Pancreas (tissue), 10 donors: ENCODE data around the gene ANKRD33B. TPM values are rescaled to one million over a fixed set of nuclear protein-coding genes. Genes with fewer than 3 reads are reported as not detected.

Source experiments
- ATAC-seq, 4 donors: fragments of 200-7000 bp; cut with Tn5 transposase; one replicate each; pipeline versions ENCODE4 v1.8.0 to v1.9.1; 2020; ENCODE audit warnings: mild to moderate bottlenecking in 4 of 4, moderate library complexity in 4 of 4
- DNase-seq, 6 donors: peaks; one replicate each; pipeline ENCODE4 v3.0.0-alpha.2; 2020
- FAIRE-seq: peaks from 2 replicates; lab custom pipeline; 2012; peaks lifted over from hg19 to GRCh38; lab: Jason Lieb, UNC
- H3K27ac ChIP-seq, 4 donors: fragments of 200-600 bp; sonication (generic); 1 replicate in 3 of 4; 2 replicates in 1 of 4; pipeline versions ENCODE4 v1.5.0 to v1.8.0; 2020
- H3K27me3 ChIP-seq, 4 donors: fragments of 200-600 bp; one replicate each; pipeline ENCODE4 v1.8.0; 2021
- H3K36me3 ChIP-seq, 3 donors: fragments of 200-600 bp; sonication (generic) in 1 of 3; one replicate each; pipeline versions ENCODE4 v1.5.0 to v1.8.0; 2020 to 2021
- H3K4me1 ChIP-seq, 3 donors: fragments of 200-600 bp; one replicate each; pipeline ENCODE4 v1.8.0; 2021
- H3K4me3 ChIP-seq, 4 donors: fragments of 200-600 bp; sonication (generic) in 2 of 4; one replicate each; pipeline versions ENCODE4 v1.5.0 to v1.8.0; 2020 to 2021
- H3K9me3 ChIP-seq, 4 donors: fragments of 200-600 bp; one replicate each; pipeline ENCODE4 v1.8.0; 2021
- WGBS, 2 donors: extraction: QIAGEN DNeasy Blood & Tissue Kit; methylation state at CpG; one replicate each; pipeline ENCODE4 v1.1.7; 2013; 5-methylcytosine and 5-hydroxymethylcytosine counted together
- intact Hi-C, 3 donors: fragments of 100-400 bp; cut with DNase I; formaldehyde crosslinking; loops; one replicate each; pipeline versions ENCODE4 v1.11.1 to v1.14.2; 2022
- polyA plus RNA-seq, 2 donors: library from polyadenylated mRNA; stranded (reverse); fragments of 200-250 nt; gene quantifications; one replicate each; pipeline ENCODE4 v1.2.3, GENCODE V29; 2013
- total RNA-seq, 6 donors: library from RNA; stranded (reverse); fragmentation: NEBNext Ultra II Directional in 4 of 6; extraction: Animal tissue kit (Norgen Biotek cat#: 25700) in 4 of 6; gene quantifications; one replicate each; pipeline versions ENCODE4 v1.2.1 to v1.2.4, GENCODE V29; 2021 to 2023
- TF ChIP-seq, protein P1 (sequence below), 4 donors: fragments of 200-600 bp; sonication (generic) in 3 of 4; IDR thresholded peaks; one replicate each; pipeline versions ENCODE4 v1.5.0 to v1.8.0; 2021; ENCODE audit warnings: antibody characterized with exemption in 4 of 4
- donor health status: healthy with polysubstance abuse.
- donor health status: DM: no; HTN: no; CAD: no; lungs with moderate emphysema.
- donor health status: DM: no; HTN: no; CAD: no.
- donor health status: control.
- donor health status: control.
- donor health status: Bipolar disorder and iron deficiency.
- donor health status: DM: yes; HTN: yes; CAD: no.
- donor health status: DM: no; HTN: no; CAD: no.
- donor health status: DM: no; HTN: no; CAD: no.
- donor health status: DM: yes; HTN: yes; CAD: no.

The ANKRD33B gene
- total and polyA plus RNA-seq, 8 donors, result 0.57 to 2.7 (median 1.1) TPM

- 76 to 82% methylated on average over 28 of the region's 28 CpGs for WGBS, 2 donors
- intact Hi-C loops, result loop anchor here in 1 of 3 donors (5.0 kb wide), 1 partner anchor 351 kb away; no protein-coding TSS in a partner anchor
- DNase-seq, result no peak
Measured at GRCh38 chr5:10633271-10634049, 69.6 kb downstream of the ANKRD33B start.

GRCh38 chr5:10634050-10634449 is 70.2 kb downstream of the ANKRD33B start:
- Histone ChIP-seq H3K4me3 (no peak overlapping the region), H3K27me3 (no peaks in the 10 kb centered on the region), H3K27ac (no peak overlapping the region), H3K9me3 (no peaks in the 10 kb centered on the region), H3K4me1 (no peaks in the 10 kb centered on the region), H3K36me3 (no peaks in the 10 kb centered on the region)
- FAIRE-seq, result no peak
- no peak for DNase-seq
- intact Hi-C loops, result loop anchor here in 1 of 3 donors (5.0 kb wide), 1 partner anchor 352 kb away; no protein-coding TSS in a partner anchor
- no peak for ATAC-seq
- WGBS, 2 donors, result 55 to 70% methylated on average over 4 of the region's 4 CpGs
- TF ChIP-seq, protein P1, sequence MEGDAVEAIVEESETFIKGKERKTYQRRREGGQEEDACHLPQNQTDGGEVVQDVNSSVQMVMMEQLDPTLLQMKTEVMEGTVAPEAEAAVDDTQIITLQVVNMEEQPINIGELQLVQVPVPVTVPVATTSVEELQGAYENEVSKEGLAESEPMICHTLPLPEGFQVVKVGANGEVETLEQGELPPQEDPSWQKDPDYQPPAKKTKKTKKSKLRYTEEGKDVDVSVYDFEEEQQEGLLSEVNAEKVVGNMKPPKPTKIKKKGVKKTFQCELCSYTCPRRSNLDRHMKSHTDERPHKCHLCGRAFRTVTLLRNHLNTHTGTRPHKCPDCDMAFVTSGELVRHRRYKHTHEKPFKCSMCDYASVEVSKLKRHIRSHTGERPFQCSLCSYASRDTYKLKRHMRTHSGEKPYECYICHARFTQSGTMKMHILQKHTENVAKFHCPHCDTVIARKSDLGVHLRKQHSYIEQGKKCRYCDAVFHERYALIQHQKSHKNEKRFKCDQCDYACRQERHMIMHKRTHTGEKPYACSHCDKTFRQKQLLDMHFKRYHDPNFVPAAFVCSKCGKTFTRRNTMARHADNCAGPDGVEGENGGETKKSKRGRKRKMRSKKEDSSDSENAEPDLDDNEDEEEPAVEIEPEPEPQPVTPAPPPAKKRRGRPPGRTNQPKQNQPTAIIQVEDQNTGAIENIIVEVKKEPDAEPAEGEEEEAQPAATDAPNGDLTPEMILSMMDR (IDR thresholded peaks at IDR 0.05), result no peak

More at GRCh38 chr5:10633271-10634049, 69.6 kb downstream of the ANKRD33B start:
- TF ChIP-seq, protein P1 (IDR thresholded peaks at IDR 0.05), result no peak
- H3K4me1 ChIP-seq, result no peaks in the 10 kb centered on the region
- no peak overlapping the region for H3K27ac ChIP-seq
- H3K9me3 ChIP-seq, result no peaks in the 10 kb centered on the region
- no peak overlapping the region for H3K4me3 ChIP-seq
- H3K36me3 ChIP-seq, result no peaks in the 10 kb centered on the region
- FAIRE-seq, result no peak
- no peaks in the 10 kb centered on the region for H3K27me3 ChIP-seq
- no peak for ATAC-seq

DNA sequence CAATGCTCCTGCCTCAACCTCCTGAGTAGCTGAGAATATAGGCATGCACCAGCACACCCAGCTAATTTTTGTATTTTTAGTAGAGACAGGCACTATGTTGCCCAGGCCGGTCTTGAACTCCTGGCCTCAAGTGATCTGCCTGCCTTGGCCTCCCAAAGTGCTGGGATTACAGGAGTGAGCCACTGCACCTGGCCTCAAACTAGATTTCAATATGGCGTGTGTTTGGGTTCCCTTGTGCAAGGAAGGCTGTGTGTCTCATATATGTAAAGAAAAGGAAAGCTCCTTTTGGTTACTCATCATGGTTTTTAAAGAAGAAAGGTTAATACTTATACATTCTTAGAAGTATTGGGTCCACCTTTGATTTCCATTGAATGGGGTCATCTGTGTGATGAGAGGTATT is 70.7 kb downstream of the ANKRD33B start:
- 87 to 90% methylated on average over 2 of the region's 2 CpGs for WGBS, 2 donors

DNA sequence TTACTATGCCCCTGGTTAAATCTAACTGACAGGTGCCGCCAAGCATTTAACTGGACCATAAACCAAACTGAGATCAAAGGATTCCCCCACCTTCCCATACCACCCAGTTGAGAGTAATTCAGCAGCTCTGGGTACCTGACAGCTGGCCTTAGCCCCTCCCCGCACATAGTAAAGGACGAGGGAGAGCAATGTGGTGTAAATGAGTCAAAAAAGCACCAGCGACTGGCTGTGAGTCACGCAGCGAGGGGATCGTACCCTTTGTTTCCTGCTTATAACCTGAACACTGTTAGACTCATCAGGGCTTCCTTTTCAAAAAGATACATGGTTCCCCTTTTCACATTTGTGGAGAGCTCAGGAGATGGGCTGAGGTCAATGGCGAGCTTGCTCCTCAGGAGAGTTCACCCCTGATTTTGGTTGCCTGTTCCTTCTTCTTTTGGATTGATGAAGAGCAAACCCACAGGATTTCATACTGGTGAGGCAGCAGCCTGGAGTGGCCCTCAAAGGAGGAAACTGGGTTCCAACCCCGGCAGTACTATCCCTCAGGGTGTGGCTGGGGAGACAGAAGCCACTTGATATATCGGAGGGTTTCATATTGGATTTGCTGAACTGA is 71.5 kb downstream of the ANKRD33B start:
- TF ChIP-seq, protein P1 (IDR thresholded peaks at IDR 0.05), result no peak
- H3K9me3 ChIP-seq, result no peaks in the 10 kb centered on the region

More for the DNA sequence above, 70.7 kb downstream of the ANKRD33B start:
- DNase-seq, result no peak
- H3K27me3 ChIP-seq, result no peaks in the 10 kb centered on the region
- TF ChIP-seq, protein P1 (IDR thresholded peaks at IDR 0.05), result no peak
- no peaks in the 10 kb centered on the region for H3K36me3 ChIP-seq
- no peak overlapping the region for H3K27ac ChIP-seq
- no peak for ATAC-seq
- intact Hi-C loops, result loop anchor here in 1 of 3 donors (5.0 kb wide), 1 partner anchor 352 kb away; no protein-coding TSS in a partner anchor
- no peaks in the 10 kb centered on the region for H3K4me1 ChIP-seq
- H3K4me3 ChIP-seq, result no peak overlapping the region
- H3K9me3 ChIP-seq, result no peaks in the 10 kb centered on the region
- no peak for FAIRE-seq

More for the DNA sequence above, 71.5 kb downstream of the ANKRD33B start:
- Histone ChIP-seq H3K4me3 (no peak overlapping the region), H3K4me1 (no peaks in the 10 kb centered on the region), H3K27ac (no peak overlapping the region), H3K27me3 (no peaks in the 10 kb centered on the region), H3K36me3 (no peaks in the 10 kb centered on the region)
- WGBS, 2 donors, result 68 to 70% methylated on average over 10 of the region's 10 CpGs
- FAIRE-seq (no peak), ATAC-seq (peak in 1 of 4 donors; percentile 31), DNase-seq (no peak)
- intact Hi-C loops, result no loop called here
